Measurements from ENCODE around the gene RGS11. TPM values are rescaled to one million over a fixed set of nuclear protein-coding genes. Genes with fewer than 3 reads are reported as not detected.
A peak's percentile ranks its signal among the peaks of the same experiment; 100 is the strongest.

RGS11 gene
- total and polyA plus RNA-seq, 2 donors from 2014 or later: 2.5 to 5.9 TPM

DNA sequence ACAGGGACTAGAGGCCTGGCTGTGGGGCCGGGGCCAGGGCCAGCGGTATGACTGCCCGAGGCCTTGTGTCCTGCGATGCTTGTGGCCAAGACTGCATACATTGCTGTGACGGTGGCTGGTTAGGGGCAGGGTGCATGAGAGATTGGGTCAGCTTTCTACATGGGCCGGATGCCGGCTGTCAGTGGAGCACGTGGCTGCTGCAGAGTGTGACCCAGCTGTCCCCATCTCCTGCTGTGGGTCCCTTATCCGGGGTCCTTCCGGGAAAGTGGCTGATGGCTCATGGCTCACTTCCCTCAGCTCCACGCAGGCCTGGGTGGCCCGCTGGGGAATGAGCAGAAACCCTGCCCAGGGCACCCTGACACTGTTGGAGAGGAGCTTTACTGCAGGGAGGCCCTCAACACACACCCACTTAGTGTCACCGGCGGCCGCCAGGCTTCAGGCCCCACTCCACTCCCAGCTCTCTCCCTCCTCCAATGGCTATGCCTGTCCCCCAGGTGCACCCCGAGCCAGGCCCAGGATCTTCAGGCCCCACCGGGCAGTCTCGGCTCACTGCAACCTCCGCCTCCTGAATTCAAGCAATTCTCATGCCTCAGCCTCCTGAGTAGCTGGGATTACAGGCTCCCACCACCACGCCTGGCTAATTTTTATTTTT lies 808 bp upstream of the RGS11 start:
- no peak for FAIRE-seq
- H3K27ac ChIP-seq (ENCODE audit: low read depth in 2 of 2, low read length in 2 of 2): no peak overlapping the region
- H3K9me3 ChIP-seq (ENCODE audit: control insufficient read depth in 2 of 3, insufficient read depth in 1 of 3, low read length in 3 of 3): no peaks in the 10 kb centered on the region
- no peaks in the 10 kb centered on the region for H3K4me1 ChIP-seq (ENCODE audit: control insufficient read depth in 2 of 3, insufficient read depth in 2 of 3, low read depth in 1 of 3, low read length in 3 of 3)
- H3K36me3 ChIP-seq (ENCODE audit: control insufficient read depth in 2 of 3, insufficient read depth in 3 of 3, low read length in 3 of 3): no peaks in the 10 kb centered on the region
- no peaks in the 10 kb centered on the region for H3K27me3 ChIP-seq (ENCODE audit: control insufficient read depth, insufficient read depth, low read length)
- TF ChIP-seq, protein P1, sequence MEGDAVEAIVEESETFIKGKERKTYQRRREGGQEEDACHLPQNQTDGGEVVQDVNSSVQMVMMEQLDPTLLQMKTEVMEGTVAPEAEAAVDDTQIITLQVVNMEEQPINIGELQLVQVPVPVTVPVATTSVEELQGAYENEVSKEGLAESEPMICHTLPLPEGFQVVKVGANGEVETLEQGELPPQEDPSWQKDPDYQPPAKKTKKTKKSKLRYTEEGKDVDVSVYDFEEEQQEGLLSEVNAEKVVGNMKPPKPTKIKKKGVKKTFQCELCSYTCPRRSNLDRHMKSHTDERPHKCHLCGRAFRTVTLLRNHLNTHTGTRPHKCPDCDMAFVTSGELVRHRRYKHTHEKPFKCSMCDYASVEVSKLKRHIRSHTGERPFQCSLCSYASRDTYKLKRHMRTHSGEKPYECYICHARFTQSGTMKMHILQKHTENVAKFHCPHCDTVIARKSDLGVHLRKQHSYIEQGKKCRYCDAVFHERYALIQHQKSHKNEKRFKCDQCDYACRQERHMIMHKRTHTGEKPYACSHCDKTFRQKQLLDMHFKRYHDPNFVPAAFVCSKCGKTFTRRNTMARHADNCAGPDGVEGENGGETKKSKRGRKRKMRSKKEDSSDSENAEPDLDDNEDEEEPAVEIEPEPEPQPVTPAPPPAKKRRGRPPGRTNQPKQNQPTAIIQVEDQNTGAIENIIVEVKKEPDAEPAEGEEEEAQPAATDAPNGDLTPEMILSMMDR (IDR thresholded peaks at IDR 0.05; ENCODE audit: borderline replicate concordance, extremely low read depth, insufficient read depth): no peak
- intact Hi-C loops (cut with DNase I): no loop called here
- no peak overlapping the region for H3K9ac ChIP-seq (ENCODE audit: low read length in 3 of 3)
- DNase-seq: peak in 3 of 5 donors; percentile 19 to 64 (median 55)
- H3K4me3 ChIP-seq (ENCODE audit: low read length in 3 of 3): no peak overlapping the region

- intact Hi-C loops (cut with DNase I): no loop called here
- Histone ChIP-seq H3K36me3 (ENCODE audit: control insufficient read depth in 2 of 3, insufficient read depth in 3 of 3, low read length in 3 of 3) (no peaks in the 10 kb centered on the region), H3K9ac (ENCODE audit: low read length in 3 of 3) (no peak overlapping the region), H3K4me3 (ENCODE audit: low read length in 3 of 3) (no peak overlapping the region), H3K4me1 (ENCODE audit: control insufficient read depth in 2 of 3, insufficient read depth in 2 of 3, low read depth in 1 of 3, low read length in 3 of 3) (no peaks in the 10 kb centered on the region), H3K27ac (ENCODE audit: low read depth in 2 of 2, low read length in 2 of 2) (no peak overlapping the region), H3K9me3 (ENCODE audit: control insufficient read depth in 2 of 3, insufficient read depth in 1 of 3, low read length in 3 of 3) (no peaks in the 10 kb centered on the region), H3K27me3 (ENCODE audit: control insufficient read depth, insufficient read depth, low read length) (no peaks in the 10 kb centered on the region)
- FAIRE-seq: no peak
- DNase-seq: peak in 4 of 5 donors; percentile 17 to 68 (median 45)
- TF ChIP-seq, protein P1 (IDR thresholded peaks at IDR 0.05; ENCODE audit: borderline replicate concordance, extremely low read depth, insufficient read depth): no peak
Measured at GRCh38 chr16:275041-275641, 603 bp downstream of the RGS11 start.

DNA sequence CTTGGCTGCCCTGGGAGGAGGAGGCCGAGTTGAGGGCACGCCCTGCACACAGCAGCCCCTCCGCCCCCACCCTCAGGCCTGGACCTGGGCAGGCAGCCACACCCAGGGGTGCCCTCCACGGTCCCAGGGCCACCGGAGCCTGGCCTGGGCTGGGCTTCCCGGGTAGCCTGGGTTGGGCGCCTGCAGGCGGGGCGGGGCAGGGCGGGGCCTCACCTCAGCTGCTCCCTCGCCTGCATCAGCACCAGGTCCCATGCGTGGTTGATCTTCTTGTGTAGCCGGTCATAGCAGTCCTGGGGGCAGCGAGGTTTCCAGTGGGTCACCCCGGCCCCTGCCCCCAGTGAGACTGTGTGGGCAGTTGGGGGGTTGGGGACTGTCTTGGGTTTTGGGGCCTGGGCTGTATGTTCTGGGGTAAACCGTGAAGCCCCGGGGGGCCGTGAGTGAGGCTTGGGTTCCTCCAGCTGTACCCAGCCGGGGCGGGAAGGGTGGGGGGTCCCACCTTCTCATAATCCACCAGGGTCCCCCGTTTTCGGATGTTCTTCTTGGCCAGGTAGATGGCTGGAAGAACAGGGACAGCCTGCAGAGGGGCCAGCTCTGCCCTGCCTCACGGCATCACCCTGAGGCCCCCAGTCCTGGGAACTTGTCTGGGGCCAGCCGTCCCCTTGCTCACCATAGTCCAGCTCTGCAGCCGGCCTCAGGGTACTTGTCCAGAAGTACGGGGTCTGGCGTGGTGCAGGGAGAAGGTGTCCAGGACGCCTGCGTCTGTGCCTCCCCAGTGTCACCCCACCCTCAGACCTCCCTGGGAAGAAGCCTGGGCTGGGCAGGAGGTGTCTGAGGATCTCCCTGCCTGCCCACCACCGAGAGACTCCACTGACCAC lies 2.0 kb downstream of the RGS11 start:
- Histone ChIP-seq H3K36me3 (ENCODE audit: control insufficient read depth in 2 of 3, insufficient read depth in 3 of 3, low read length in 3 of 3) (no peaks in the 10 kb centered on the region), H3K9ac (ENCODE audit: low read length in 3 of 3) (no peak overlapping the region), H3K9me3 (ENCODE audit: control insufficient read depth in 2 of 3, insufficient read depth in 1 of 3, low read length in 3 of 3) (no peaks in the 10 kb centered on the region), H3K4me3 (ENCODE audit: low read length in 3 of 3) (no peak overlapping the region), H3K27ac (ENCODE audit: low read depth in 2 of 2, low read length in 2 of 2) (no peak overlapping the region), H3K27me3 (ENCODE audit: control insufficient read depth, insufficient read depth, low read length) (no peaks in the 10 kb centered on the region), H3K4me1 (ENCODE audit: control insufficient read depth in 2 of 3, insufficient read depth in 2 of 3, low read depth in 1 of 3, low read length in 3 of 3) (no peaks in the 10 kb centered on the region)
- TF ChIP-seq, protein P1 (IDR thresholded peaks at IDR 0.05; ENCODE audit: borderline replicate concordance, extremely low read depth, insufficient read depth): no peak
- intact Hi-C loops (cut with DNase I): no loop called here
- DNase-seq (peak in 2 of 5 donors; percentile 48 to 89), FAIRE-seq (no peak)
